ENCODE data around the gene SPESP1.

DNA sequence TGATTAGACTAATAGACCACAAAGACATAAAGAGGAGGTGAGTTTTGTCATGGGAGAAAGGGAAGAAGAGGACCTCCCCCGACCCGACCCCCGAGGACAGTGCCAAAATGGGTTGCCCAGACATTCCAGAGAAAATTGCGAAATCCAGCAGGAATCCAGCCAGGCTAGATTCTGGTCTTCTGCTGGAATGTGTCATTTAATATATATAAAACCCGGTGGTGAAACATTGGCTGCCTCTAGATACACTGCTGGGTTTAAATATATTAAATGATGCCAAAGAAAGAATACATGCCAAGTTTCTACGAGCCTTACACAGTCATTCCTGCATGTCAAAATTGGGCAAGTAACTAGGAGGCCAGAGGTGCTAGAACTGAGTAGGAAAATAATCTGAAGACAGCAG, 45.3 kb upstream of the SPESP1 start:
- TF ChIP-seq POLR2A (IDR thresholded peaks at IDR 0.05): no peak
- TF ChIP-seq, protein P1, sequence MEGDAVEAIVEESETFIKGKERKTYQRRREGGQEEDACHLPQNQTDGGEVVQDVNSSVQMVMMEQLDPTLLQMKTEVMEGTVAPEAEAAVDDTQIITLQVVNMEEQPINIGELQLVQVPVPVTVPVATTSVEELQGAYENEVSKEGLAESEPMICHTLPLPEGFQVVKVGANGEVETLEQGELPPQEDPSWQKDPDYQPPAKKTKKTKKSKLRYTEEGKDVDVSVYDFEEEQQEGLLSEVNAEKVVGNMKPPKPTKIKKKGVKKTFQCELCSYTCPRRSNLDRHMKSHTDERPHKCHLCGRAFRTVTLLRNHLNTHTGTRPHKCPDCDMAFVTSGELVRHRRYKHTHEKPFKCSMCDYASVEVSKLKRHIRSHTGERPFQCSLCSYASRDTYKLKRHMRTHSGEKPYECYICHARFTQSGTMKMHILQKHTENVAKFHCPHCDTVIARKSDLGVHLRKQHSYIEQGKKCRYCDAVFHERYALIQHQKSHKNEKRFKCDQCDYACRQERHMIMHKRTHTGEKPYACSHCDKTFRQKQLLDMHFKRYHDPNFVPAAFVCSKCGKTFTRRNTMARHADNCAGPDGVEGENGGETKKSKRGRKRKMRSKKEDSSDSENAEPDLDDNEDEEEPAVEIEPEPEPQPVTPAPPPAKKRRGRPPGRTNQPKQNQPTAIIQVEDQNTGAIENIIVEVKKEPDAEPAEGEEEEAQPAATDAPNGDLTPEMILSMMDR (IDR thresholded peaks at IDR 0.05): no peak

Measured in esophagus squamous epithelium (tissue), 4 donors.